NB4 (cell line): Measurements from ENCODE around the gene FRYL.

Experiments
- DNase-seq: peaks from one replicate; pipeline ENCODE4 v3.0.0; 2010; ENCODE audit warnings: low read depth
- H3K4me3 ChIP-seq: one replicate; pipeline ENCODE4 v1.5.1; 2011; ENCODE audit warnings: mild to moderate bottlenecking, low read depth, low read length, moderate library complexity
- CTCF ChIP-seq: IDR thresholded peaks from one replicate; pipeline ENCODE4 v1.5.1; 2012; ENCODE audit warnings: low read depth, low read length
- MAX ChIP-seq: IDR thresholded peaks from 2 replicates; pipeline ENCODE4 v1.6.1; 2011; ENCODE audit warnings: low read depth, low read length
- MYC ChIP-seq: IDR thresholded peaks from 2 replicates; pipeline ENCODE4 v1.6.1; 2011; ENCODE audit warnings: low read depth, low read length
- POLR2A ChIP-seq: IDR thresholded peaks from 2 replicates; pipeline ENCODE4 v1.6.1; 2011; ENCODE audit warnings: mild to moderate bottlenecking; ENCODE audit not compliant: insufficient read length; ENCODE audit errors: extremely low read depth

FRYL gene

DNA sequence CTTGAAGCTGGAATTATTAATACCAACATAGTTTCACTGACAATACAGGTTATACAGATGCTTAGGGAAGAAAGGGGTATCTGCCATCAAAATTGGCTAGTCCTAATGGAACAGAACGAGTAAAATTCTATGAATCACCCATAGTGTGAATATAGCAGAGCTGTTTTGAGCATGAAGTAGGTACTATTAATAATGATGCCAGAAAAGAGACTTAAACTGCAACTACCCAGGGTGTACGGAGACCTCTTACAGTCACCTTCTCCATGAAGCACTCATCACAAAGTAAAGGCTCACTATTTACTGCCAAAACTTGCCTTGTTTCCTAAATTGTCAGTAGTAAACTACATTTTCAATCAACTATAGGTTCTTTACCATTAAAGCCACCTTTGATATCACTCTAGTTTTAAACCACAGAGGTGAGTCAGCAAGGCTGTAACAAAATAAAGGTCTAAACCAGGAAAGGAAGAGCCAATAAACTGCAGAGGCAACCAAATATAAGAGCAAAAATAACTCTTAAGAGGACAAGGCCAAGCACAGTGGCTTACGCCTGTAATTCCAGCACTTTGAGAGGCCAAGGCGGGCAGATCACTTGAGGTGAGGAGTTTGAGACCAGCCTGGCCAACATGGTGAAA is 114.4 kb downstream of the FRYL start:
- no peak overlapping the region for H3K4me3 ChIP-seq
- no peak for DNase-seq
- TF ChIP-seq POLR2A: no peak
- no peak for TF ChIP-seq CTCF
- TF ChIP-seq MYC: no peak
- TF ChIP-seq MAX: no peak

DNA sequence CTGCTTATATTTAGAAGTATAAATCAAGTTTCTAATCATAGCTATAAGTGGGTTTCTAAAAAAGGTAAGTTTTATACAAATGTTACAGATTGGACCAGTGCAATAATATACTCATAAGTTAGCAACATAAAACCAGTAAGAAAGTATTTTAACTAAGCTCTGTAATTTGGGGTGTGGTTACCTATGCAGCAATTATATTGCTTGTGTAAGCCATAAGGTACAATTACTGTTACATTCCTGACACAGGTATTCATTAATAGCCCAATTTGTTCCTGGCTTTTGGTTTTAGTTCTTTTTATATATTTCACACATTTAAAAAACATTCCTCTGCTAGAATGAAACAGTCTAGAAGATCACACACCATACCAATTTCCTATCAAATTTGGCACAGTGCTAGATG is 115.1 kb downstream of the FRYL start:
- TF ChIP-seq MAX: no peak
- TF ChIP-seq POLR2A: no peak
- TF ChIP-seq CTCF: no peak
- TF ChIP-seq MYC: no peak

DNA sequence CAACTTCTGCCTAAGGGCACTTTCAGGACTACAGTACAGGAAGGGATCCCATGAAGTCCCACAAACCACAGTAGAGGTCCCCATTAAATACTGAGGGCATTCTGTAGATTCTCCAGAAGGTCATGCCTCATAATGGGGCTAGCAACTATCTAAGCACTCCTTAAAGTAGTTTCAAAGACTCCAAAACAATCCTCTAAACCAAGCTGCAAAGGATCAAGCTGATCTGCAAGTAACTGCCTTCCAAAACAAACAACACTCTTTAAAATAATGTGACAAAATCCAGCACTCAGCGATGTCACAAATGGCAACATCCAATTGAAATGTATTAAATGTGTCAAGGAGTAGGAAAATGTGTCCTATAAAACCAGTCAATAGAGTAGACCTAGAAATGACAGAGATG is 118.7 kb downstream of the FRYL start:
- no peak for DNase-seq
- TF ChIP-seq MAX (no peak), POLR2A (no peak), MYC (no peak)
- H3K4me3 ChIP-seq: no peak overlapping the region

More for the DNA sequence above, 115.1 kb downstream of the FRYL start:
- DNase-seq: no peak
- H3K4me3 ChIP-seq: no peak overlapping the region

- no peak for DNase-seq
- no peak overlapping the region for H3K4me3 ChIP-seq
- TF ChIP-seq MYC (no peak), CTCF (no peak), MAX (no peak), POLR2A (no peak)
Measured at GRCh38 chr4:48660347-48660746, 119.7 kb downstream of the FRYL start.

DNA sequence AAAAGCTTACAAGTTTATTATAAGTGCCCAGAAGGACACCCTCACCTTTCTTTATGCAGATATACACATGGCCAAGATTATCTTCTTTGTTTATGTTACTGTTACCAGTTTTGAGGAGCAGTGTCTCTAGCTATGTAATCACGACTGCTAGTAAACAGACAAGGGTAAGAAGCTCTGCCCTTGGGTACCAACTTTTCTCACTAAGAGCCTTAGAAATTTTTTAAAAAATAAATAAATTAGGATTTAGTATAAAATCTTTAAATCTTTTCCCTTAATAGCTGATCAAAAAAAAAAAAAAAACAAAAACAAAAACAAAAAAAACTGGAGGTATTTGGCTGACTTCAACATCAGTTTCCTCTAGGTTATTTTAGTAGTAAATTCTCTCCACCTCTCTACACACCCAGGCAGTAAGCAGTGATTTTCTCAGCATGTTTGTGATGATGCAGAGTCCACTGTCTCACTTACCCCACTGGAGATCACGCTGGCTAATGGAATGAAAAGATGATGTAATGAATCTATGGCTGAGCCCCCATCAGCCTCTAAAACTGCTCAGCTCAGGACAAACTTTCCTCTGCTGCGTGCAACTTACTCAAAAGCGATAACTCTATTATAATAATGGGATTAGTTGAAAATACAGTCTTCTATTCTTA is 125.9 kb downstream of the FRYL start:
- H3K4me3 ChIP-seq: no peak overlapping the region
- TF ChIP-seq CTCF (no peak), MYC (no peak)
- DNase-seq: no peak

GRCh38 chr4:48653217-48654014 is 126.7 kb downstream of the FRYL start:
- TF ChIP-seq POLR2A: no peak
- TF ChIP-seq CTCF: no peak
- TF ChIP-seq MYC: no peak
- DNase-seq: peak; percentile 31

More at GRCh38 chr4:48653217-48654014, 126.7 kb downstream of the FRYL start:
- H3K4me3 ChIP-seq: no peak overlapping the region
